Smooth muscle cell (in vitro differentiated cells): ENCODE data around the gene COQ4. TPM values are rescaled to one million over a fixed set of nuclear protein-coding genes. Genes with fewer than 3 reads are reported as not detected.

Experiments
- DNase-seq: peaks from one replicate; lab custom pipeline; 2025; ENCODE audit not compliant: unreplicated experiment; lab: John Stamatoyannopoulos, UW
- H2AFZ ChIP-seq: fragments of 200-600 bp; sonication (generic); 2 replicates; pipeline ENCODE4 v1.6.0; 2016; ENCODE audit warnings: antibody characterized with exemption, low read depth, mild to moderate bottlenecking
- H3F3A ChIP-seq: fragments of 200-600 bp; sonication (generic); 2 replicates; pipeline ENCODE4 v1.6.0; 2017; ENCODE audit warnings: antibody characterized with exemption, low read depth
- H3K27ac ChIP-seq: fragments of 200-600 bp; sonication (generic); 2 replicates; pipeline ENCODE4 v1.5.1; 2016; ENCODE audit warnings: low read depth, mild to moderate bottlenecking
- H3K27me3 ChIP-seq: fragments of 200-600 bp; sonication (generic); 2 replicates; pipeline ENCODE4 v1.6.1; 2016; ENCODE audit warnings: low read depth, mild to moderate bottlenecking
- H3K36me3 ChIP-seq: fragments of 200-600 bp; sonication (generic); 2 replicates; pipeline ENCODE4 v1.5.1; 2016; ENCODE audit warnings: low read depth
- H3K4me1 ChIP-seq: fragments of 200-600 bp; sonication (generic); 2 replicates; pipeline ENCODE4 v1.5.1; 2016; ENCODE audit warnings: low read depth
- H3K4me2 ChIP-seq: fragments of 200-600 bp; sonication (generic); 2 replicates; pipeline ENCODE4 v1.6.0; 2016; ENCODE audit warnings: mild to moderate bottlenecking
- H3K4me3 ChIP-seq: fragments of 200-600 bp; sonication (generic); 2 replicates; pipeline ENCODE4 v1.5.1; 2016; ENCODE audit warnings: mild to moderate bottlenecking
- H3K79me2 ChIP-seq: fragments of 200-600 bp; sonication (generic); 2 replicates; pipeline ENCODE4 v1.6.0; 2016; ENCODE audit warnings: low read depth, mild to moderate bottlenecking
- H3K9ac ChIP-seq: fragments of 200-600 bp; sonication (generic); 2 replicates; pipeline ENCODE4 v1.6.0; 2016; ENCODE audit warnings: low read depth
- H3K9me3 ChIP-seq: fragments of 200-600 bp; sonication (generic); replicated peaks from 2 replicates; pipeline ENCODE4 v1.5.1; 2016; ENCODE audit warnings: low read depth
- H4K20me1 ChIP-seq: fragments of 200-600 bp; sonication (generic); 2 replicates; pipeline ENCODE4 v1.6.0; 2016; ENCODE audit warnings: low read depth
- CTCF ChIP-seq: fragments of 200-600 bp; sonication (generic); IDR thresholded peaks from 2 replicates; pipeline ENCODE4 v1.5.1; 2017; ENCODE audit warnings: borderline replicate concordance, mild to moderate bottlenecking, antibody characterized with exemption; ENCODE audit not compliant: insufficient read depth, poor library complexity, severe bottlenecking
- WGBS: methylation state at CpG from one replicate; pipeline ENCODE4 v1.1.7; 2016; ENCODE audit warnings: low lambda C conversion rate; 5-methylcytosine and 5-hydroxymethylcytosine counted together
- polyA plus RNA-seq: library from polyadenylated mRNA; unstranded; fragments of >200 nt; fragmentation: Nextera tagmentation; extraction: Ambion mirVana; gene quantifications from 2 replicates; pipeline ENCODE4 v1.2.1, GENCODE V29; 2016
- total RNA-seq: library from RNA; depleted of rRNA; stranded (reverse); fragments of >200 nt; gene quantifications from 2 replicates; pipeline ENCODE4 v1.2.3, GENCODE V29; 2014

COQ4 gene
- total and polyA plus RNA-seq, 2 experiments from 2014 or later = 16.7 to 37.5 TPM

GRCh38 chr9:128304136-128304970 lies 18.3 kb upstream of the COQ4 start:
- Histone ChIP-seq H3K79me2 (no peaks in the 10 kb centered on the region), H4K20me1 (peaks cover 3% of the 10 kb centered on the region), H3K9ac (no peak overlapping the region), H3K4me1 (peaks cover 3% of the 10 kb centered on the region), H3K27me3 (no peaks in the 10 kb centered on the region), H3K4me3 (no peak overlapping the region), H3F3A (peaks cover 13% of the 10 kb centered on the region), H3K36me3 (no peaks in the 10 kb centered on the region), H3K4me2 (no peak overlapping the region), H2AFZ (no peak overlapping the region), H3K9me3 (no peaks in the 10 kb centered on the region), H3K27ac (no peak overlapping the region)
- TF ChIP-seq CTCF = no peak
- WGBS = 93% methylated on average over 9 of the region's 9 CpGs
- no peak for DNase-seq

- WGBS = 63% methylated on average over 5 of the region's 5 CpGs
- DNase-seq = no peak
- Histone ChIP-seq H4K20me1 (peaks cover 3% of the 10 kb centered on the region), H3F3A (peaks cover 13% of the 10 kb centered on the region), H3K36me3 (no peaks in the 10 kb centered on the region), H3K4me2 (no peak overlapping the region), H3K9me3 (no peaks in the 10 kb centered on the region), H3K4me1 (peaks cover 3% of the 10 kb centered on the region), H3K9ac (no peak overlapping the region), H3K27ac (no peak overlapping the region), H3K4me3 (no peak overlapping the region), H3K27me3 (no peaks in the 10 kb centered on the region), H2AFZ (no peak overlapping the region), H3K79me2 (no peaks in the 10 kb centered on the region)
- no peak for TF ChIP-seq CTCF
Observed at GRCh38 chr9:128304971-128305288, 17.7 kb upstream of the COQ4 start.

GRCh38 chr9:128309551-128309950 lies 13.1 kb upstream of the COQ4 start:
- TF ChIP-seq CTCF = no peak
- DNase-seq = no peak
- no peaks in the 10 kb centered on the region for H3K36me3 ChIP-seq
- no peaks in the 10 kb centered on the region for H3K79me2 ChIP-seq
- peaks cover 3% of the 10 kb centered on the region for H4K20me1 ChIP-seq
- over 99% methylated on average over 16 of the region's 16 CpGs for WGBS
- peaks cover 3% of the 10 kb centered on the region for H3K4me1 ChIP-seq
- no peaks in the 10 kb centered on the region for H3K27me3 ChIP-seq
- H3K4me3 ChIP-seq = no peak overlapping the region
- H2AFZ ChIP-seq = no peak overlapping the region
- H3K9me3 ChIP-seq = no peaks in the 10 kb centered on the region
- H3F3A ChIP-seq = peaks cover 10% of the 10 kb centered on the region
- H3K9ac ChIP-seq = no peak overlapping the region
- no peak overlapping the region for H3K27ac ChIP-seq
- no peak overlapping the region for H3K4me2 ChIP-seq

GRCh38 chr9:128310461-128310860 lies 12.2 kb upstream of the COQ4 start:
- Histone ChIP-seq H3F3A (peaks cover 6% of the 10 kb centered on the region), H3K4me3 (no peak overlapping the region), H3K36me3 (no peaks in the 10 kb centered on the region), H3K79me2 (no peaks in the 10 kb centered on the region), H3K9ac (no peak overlapping the region), H3K4me1 (peaks cover 3% of the 10 kb centered on the region), H3K27ac (no peak overlapping the region), H4K20me1 (peaks cover 3% of the 10 kb centered on the region), H3K27me3 (no peaks in the 10 kb centered on the region), H2AFZ (no peak overlapping the region), H3K9me3 (no peaks in the 10 kb centered on the region), H3K4me2 (no peak overlapping the region)
- DNase-seq = no peak
- WGBS = 92% methylated on average over 10 of the region's 10 CpGs
- no peak for TF ChIP-seq CTCF
